Neuron (in vitro differentiated cells): ENCODE measurements around the gene CLEC12A.
"Not testable (repeated sequence)": the region's sequence is repeated elsewhere in the genome, so short reads cannot be mapped to it uniquely, and the experiment has no call there.

Experiments used
- H2AFZ ChIP-seq: one replicate; pipeline ENCODE4 v1.6.1; 2013; ENCODE audit warnings: low read depth, mild to moderate bottlenecking, inconsistent platforms, low read length, moderate library complexity
- H3K27me3 ChIP-seq: one replicate; pipeline ENCODE4 v1.6.1; 2013; ENCODE audit warnings: low read length; ENCODE audit not compliant: insufficient read depth
- H3K36me3 ChIP-seq: one replicate; pipeline ENCODE4 v1.6.1; 2013; ENCODE audit warnings: low read length; ENCODE audit not compliant: insufficient read depth
- H3K4me1 ChIP-seq: one replicate; pipeline ENCODE4 v1.6.1; 2013; ENCODE audit warnings: low read length; ENCODE audit not compliant: insufficient read depth
- H3K4me3 ChIP-seq: 2 replicates; pipeline ENCODE4 v1.5.1; 2013; ENCODE audit warnings: mild to moderate bottlenecking, low read length, moderate library complexity
- H3K9me3 ChIP-seq: one replicate; pipeline ENCODE4 v1.6.1; 2013; ENCODE audit warnings: low read length

CLEC12A gene

DNA sequence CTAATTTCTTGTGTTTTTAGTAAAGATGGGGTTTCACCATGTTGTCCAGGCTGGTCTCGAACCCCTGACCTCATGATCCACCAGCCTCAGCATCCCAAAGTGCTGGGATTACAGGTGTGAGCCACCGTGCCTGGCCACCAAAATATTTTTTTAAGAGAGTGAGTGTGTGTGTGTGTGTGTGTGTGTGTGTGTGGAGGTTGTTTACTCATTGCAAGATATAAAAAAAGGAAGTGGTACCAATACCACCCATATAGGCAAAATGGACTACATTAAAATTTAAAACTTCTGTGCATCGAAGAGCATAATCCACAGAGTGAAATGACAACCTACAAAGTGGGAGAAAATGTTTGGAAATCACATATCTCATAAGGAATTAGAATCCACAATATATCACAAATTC is 23.5 kb upstream of the CLEC12A start:
- no peaks in the 10 kb centered on the region for H3K4me1 ChIP-seq
- H3K36me3 ChIP-seq: no peaks in the 10 kb centered on the region
- H3K9me3 ChIP-seq: no peaks in the 10 kb centered on the region
- H3K27me3 ChIP-seq: no peaks in the 10 kb centered on the region
- no peak overlapping the region for H3K4me3 ChIP-seq
- H2AFZ ChIP-seq: no peak overlapping the region

DNA sequence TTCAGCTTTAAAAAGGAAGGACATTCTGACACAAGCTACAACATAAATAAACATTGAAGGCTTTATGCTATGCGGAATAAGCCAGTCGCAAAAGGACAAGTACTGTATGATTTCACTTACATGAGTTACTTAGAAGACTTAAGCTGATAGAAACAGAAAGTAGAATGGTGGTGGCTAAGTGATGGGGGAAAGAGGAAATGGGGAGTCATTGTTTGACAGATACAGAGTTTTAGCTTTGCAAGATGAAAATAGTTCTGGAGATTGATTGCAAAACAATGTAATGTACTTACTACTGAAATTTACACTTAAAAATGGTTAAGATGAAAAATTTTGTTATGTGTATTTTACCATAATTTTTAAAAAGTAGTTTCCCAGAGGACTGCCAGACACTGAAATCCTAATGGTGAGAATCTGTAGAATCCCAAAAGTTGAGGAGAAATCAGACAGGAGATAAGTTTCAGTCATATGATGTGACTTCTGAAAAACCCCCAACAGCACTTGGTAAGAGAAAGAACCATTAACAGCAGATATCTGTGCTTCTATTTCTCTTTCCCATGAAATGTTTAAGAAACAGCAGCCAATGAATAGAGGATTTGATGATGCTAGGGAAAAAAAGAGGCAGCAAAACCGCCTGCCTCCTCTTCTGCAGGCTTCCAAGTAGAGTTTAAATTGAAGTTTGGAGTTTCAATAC is 22.5 kb upstream of the CLEC12A start:
- Histone ChIP-seq H3K4me1 (no peaks in the 10 kb centered on the region), H2AFZ (no peak overlapping the region), H3K9me3 (no peaks in the 10 kb centered on the region), H3K4me3 (no peak overlapping the region), H3K27me3 (no peaks in the 10 kb centered on the region), H3K36me3 (no peaks in the 10 kb centered on the region)

DNA sequence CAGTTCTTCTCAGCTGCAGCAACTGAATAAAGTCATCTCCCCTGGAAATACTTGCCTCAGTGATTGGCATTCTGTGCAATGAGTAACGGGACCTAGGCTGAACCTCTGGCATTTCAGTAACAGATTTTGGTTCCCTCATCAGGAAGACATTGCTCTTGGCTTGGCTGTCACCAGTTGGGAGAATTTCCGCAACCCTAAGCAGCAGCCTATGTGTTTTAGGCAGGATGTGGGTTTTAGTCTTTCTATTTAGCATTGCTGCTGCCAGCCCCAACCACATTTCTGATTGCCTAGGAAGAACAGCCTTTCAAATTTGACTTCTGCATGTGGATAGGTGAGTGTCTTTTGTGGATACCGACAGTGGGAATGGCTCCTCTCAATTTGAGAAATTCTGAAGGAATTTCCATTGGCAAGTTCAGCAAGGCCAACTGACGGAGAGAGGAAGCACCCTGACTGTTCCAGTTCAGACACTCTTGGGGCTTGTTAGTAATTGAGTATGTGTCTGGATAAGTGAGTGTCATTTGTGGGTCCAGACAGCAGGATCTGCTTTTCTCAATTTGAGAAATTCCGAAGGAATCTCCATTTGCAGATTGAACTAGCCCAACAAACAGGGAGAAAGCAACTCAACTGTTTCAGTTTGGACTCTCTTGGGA is 20.1 kb upstream of the CLEC12A start:
- H2AFZ ChIP-seq: no peak overlapping the region
- H3K36me3 ChIP-seq: no peaks in the 10 kb centered on the region
- H3K4me3 ChIP-seq: no peak overlapping the region
- H3K9me3 ChIP-seq: no peaks in the 10 kb centered on the region
- H3K27me3 ChIP-seq: no peaks in the 10 kb centered on the region
- H3K4me1 ChIP-seq: no peaks in the 10 kb centered on the region

DNA sequence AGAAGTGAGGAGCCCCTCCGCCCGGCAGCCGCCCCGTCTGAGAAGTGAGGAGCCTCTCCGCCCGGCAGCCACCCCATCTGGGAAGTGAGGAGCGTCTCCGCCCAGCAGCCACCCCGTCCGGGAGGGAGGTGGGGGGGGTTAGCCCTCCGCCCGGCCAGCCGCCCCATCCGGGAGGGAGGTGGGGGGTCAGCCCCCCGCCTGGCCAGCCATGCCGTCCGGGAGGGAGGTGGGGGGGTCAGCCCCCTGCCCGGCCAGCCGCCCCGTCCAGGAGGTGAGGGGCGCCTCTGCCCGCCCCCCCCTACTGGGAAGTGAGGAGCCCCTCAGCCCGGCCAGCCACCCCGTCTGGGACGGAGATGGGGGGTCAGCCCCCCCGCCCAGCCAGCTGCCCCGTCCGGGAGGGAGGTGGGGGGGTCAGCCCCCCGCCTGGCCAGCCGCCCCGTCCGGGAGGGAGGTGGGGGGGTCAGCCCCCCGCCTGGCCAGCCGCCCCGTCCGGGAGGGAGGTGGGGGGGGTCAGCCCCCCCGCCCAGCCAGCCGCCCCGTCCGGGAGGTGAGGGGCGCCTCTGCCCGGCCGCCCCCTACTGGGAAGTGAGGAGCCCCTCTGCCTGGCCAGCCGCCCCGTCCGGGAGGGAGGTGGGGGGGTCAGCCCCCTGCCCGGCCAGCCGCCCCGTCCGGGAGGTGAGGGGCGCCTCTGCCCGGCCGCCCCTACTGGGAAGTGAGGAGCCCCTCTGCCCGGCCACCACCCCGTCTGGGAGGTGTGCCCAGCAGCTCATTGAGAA is 18.1 kb upstream of the CLEC12A start:
- not testable (repeated sequence) for H3K4me3 ChIP-seq, H3K27me3 ChIP-seq, H3K4me1 ChIP-seq, H3K36me3 ChIP-seq, H2AFZ ChIP-seq, H3K9me3 ChIP-seq

DNA sequence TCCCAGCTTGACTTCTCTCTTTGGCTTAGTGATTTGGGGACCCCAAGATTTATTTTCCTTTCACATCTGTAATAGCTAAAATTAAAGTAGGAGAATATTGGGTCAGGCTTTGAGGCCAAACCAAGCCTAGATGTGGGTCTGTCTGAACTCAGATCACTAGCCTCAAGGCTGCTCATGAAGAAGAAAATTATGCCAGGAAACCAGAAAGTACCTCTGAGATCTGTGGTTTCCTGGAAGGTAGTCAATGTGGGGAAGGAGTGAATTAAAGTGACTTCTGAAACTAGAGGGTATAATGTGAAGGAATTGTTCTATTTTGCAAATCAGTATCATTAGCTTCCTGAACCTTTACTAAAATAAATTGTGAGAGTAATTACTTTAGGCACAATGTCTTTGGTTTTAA is 13.4 kb upstream of the CLEC12A start:
- no peaks in the 10 kb centered on the region for H3K9me3 ChIP-seq
- no peaks in the 10 kb centered on the region for H3K27me3 ChIP-seq
- no peaks in the 10 kb centered on the region for H3K36me3 ChIP-seq
- H3K4me1 ChIP-seq: no peaks in the 10 kb centered on the region
- no peak overlapping the region for H3K4me3 ChIP-seq
- no peak overlapping the region for H2AFZ ChIP-seq

DNA sequence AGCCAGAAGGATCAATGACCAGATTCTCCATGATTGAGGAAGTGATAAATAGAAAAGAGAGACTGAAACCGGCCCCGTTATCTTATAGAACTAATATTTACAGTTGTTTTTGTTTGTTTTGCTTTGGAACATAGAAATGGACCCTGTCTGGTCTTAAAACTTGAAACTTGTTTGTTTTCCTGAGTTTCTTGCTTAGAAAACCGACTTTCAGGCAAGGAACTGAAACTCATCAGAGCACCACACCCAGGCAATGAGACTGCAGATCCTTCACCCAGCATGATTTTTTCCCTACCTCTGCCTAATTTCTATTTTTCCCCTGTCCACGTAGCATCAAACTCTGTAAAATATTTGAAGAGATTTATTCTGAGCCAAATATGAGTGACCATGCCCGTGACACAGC is 10.6 kb upstream of the CLEC12A start:
- Histone ChIP-seq H3K9me3 (no peaks in the 10 kb centered on the region), H3K4me1 (no peaks in the 10 kb centered on the region)

DNA sequence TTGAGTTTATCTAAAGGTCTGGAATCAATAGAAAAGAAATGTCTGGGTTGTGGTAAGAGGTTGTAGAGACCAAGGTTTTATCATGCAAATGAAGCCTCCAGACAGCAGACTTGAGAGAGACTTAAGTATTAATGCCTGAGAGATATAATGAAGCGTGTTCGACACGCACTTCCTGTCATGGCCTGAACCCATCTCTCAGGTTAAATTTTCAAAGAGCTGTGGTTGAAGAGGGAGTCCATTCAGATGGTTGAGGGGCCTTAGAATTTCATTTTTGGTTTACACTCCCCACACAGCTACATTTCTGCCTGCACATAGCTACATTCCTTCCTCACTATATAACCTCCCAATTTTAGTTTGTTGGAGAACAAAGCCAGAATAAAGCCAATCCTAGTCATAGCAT is 10.1 kb upstream of the CLEC12A start:
- Histone ChIP-seq H3K36me3 (no peaks in the 10 kb centered on the region), H3K27me3 (no peaks in the 10 kb centered on the region), H3K4me3 (no peak overlapping the region), H3K9me3 (no peaks in the 10 kb centered on the region), H3K4me1 (no peaks in the 10 kb centered on the region), H2AFZ (no peak overlapping the region)

More for the DNA sequence above, 10.6 kb upstream of the CLEC12A start:
- no peak overlapping the region for H3K4me3 ChIP-seq
- H3K36me3 ChIP-seq: no peaks in the 10 kb centered on the region
- no peaks in the 10 kb centered on the region for H3K27me3 ChIP-seq
- H2AFZ ChIP-seq: no peak overlapping the region

DNA sequence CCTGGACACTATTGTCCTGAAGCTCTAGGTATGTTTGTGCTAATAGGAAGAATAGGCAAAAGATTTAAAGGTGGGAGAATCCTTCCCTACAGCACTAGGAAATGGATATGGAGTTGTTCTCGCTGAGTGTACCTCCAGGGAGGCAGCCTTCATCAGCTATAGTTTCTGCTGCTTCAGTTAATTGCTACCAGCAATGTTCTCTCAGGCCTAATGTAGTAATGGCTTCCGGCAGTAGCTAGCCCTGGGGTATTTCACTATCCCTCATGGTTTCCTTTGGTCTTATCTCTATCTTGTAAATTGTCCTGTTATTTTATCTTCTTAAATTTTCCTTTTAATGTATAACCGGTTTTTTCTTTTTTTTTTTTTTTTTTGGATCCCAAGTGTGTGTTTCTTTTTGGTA is 9.3 kb upstream of the CLEC12A start:
- H3K27me3 ChIP-seq: no peaks in the 10 kb centered on the region
- H2AFZ ChIP-seq: no peak overlapping the region
- H3K4me3 ChIP-seq: no peak overlapping the region
- H3K36me3 ChIP-seq: no peaks in the 10 kb centered on the region
- H3K4me1 ChIP-seq: no peaks in the 10 kb centered on the region
- H3K9me3 ChIP-seq: no peaks in the 10 kb centered on the region

DNA sequence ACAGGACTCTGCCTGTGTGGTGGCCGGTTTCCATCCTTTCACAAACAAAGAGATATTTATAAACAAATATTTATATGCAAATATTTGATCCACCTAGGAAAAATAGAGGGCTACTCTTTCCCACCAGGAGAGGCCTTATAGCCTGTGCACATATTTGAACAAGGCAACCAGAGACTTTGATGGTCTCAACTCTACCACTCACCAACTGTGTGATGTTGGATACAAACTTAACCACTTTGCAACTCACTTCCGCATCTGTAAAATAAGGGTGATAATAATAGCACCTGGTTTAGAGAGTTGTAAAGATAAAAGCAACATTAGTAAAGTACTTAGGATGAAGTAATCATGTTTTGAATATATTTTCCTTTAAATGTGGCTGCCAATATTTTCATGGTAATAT is 1.5 kb upstream of the CLEC12A start:
- Histone ChIP-seq H2AFZ (no peak overlapping the region), H3K4me3 (no peak overlapping the region), H3K36me3 (no peaks in the 10 kb centered on the region), H3K4me1 (no peaks in the 10 kb centered on the region), H3K9me3 (no peaks in the 10 kb centered on the region), H3K27me3 (no peaks in the 10 kb centered on the region)

DNA sequence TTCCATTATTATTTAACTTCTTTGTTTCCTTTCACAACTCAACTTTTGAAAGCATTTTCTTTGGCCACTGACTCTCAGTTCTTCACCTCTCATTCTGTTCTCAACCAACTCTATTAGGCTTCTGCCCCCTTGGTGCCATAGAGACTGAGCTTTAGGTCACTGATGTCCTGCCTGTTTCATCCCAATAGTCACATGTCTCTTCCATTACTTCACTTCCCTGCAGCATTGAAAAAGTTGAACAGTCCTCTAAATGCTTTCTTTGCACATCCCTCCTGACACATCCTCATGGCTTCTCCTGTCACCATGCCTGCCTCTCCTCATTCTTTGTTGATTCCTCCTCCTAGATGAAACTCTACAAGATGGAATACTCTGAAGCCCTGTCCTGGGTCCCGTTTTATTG is 2.7 kb downstream of the CLEC12A start:
- no peaks in the 10 kb centered on the region for H3K9me3 ChIP-seq
- no peak overlapping the region for H2AFZ ChIP-seq
- no peaks in the 10 kb centered on the region for H3K36me3 ChIP-seq
- H3K4me3 ChIP-seq: no peak overlapping the region
- no peaks in the 10 kb centered on the region for H3K27me3 ChIP-seq
- no peaks in the 10 kb centered on the region for H3K4me1 ChIP-seq

DNA sequence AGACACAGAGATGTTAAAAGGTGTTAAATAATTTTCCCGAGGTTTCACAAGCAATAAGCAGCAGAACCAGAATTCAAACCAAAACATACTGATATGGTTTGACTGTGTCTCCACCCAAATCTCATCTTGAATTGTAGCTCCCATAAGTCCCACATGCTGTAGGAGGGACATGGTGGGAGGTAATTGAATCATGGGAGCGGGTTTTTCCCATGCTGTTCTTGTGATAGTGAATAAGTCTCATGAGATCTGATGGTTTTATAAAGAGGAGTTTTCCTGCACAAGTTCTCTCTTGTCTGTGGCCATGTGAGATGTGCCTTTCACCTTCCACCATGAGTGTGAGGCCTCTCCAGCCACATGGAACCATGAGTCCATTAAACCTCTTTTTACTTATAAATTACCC is 3.5 kb downstream of the CLEC12A start:
- not testable (repeated sequence) for H2AFZ ChIP-seq, H3K36me3 ChIP-seq, H3K27me3 ChIP-seq, H3K4me1 ChIP-seq, H3K4me3 ChIP-seq, H3K9me3 ChIP-seq

DNA sequence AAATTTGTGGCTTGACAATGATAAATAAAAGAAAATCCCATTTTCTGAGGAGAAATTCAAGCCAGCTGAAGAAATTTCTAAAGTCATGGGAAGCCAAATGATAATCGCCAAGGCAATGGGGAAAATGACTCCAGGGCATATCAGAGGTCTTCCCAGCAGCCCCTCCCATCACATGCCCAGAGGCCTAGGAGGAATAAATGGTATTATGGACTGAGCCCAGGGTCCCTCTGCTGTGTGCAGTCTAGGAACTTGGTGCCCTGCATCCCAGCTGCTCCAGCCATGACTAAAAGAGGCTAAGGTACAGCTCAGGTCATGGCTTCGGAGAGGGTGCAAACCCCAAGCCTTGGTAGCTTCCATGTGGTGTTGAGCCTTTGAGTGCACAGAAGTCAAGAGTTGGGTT is 4.4 kb downstream of the CLEC12A start:
- H3K9me3 ChIP-seq: no peaks in the 10 kb centered on the region
- no peaks in the 10 kb centered on the region for H3K4me1 ChIP-seq
- H3K27me3 ChIP-seq: no peaks in the 10 kb centered on the region
- no peaks in the 10 kb centered on the region for H3K36me3 ChIP-seq
- H3K4me3 ChIP-seq: no peak overlapping the region
- H2AFZ ChIP-seq: no peak overlapping the region

DNA sequence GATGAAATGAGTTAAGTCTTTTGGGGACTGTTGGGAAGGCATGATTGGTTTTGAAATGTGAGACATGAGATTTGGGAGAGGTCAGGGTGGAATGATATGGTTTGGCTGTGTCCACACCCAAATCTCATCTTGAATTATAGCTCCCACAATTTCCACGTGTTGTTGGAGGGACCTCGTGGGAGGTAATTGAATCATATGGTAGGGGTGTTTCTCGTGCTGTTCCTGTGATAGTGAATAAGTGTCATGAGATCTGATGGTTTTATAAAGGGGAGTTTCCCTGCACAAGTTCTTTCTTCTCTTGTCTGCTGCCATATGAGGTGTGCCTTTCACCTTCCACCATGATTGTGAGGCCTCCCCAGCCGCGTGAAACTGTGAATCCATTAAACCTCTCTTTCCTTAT is 5.4 kb downstream of the CLEC12A start:
- not testable (repeated sequence) for H3K4me1 ChIP-seq, H3K9me3 ChIP-seq, H3K4me3 ChIP-seq, H3K36me3 ChIP-seq, H3K27me3 ChIP-seq, H2AFZ ChIP-seq
